ENCODE results near the gene PMS1. TPM values are rescaled to one million over a fixed set of nuclear protein-coding genes. Genes with fewer than 3 reads are reported as not detected.

Gene PMS1
- total RNA-seq, 4 donors from 2014 or later: 11.4 to 22.9 (median 14.4) TPM

DNA sequence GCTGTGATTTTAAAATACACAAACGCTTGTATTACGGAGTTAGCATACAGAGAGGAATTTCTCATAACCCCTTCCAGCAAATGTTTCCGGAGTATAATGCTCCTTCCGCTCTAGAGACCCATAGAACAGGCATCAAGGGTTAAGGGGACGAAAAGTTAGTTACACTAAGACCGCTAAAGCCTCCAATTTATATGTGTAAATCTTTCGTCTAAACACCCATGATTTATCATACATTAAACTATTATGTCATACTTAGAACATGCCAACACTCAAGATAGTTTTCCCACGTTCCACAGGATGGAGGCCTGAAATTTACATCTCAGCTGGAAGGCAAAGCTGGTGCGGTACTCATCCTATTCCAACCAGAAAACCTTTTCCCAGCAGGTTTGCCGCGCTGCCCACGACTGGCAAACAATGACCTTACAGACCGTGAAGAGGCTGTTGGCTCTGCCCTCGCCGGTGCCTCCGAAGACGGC, 761 bp upstream of the PMS1 start:
- Histone ChIP-seq H3K4me1 (peaks cover 3 to 52% (median 18%) of the 10 kb centered on the region in 3 donors), H3K9me3 (no peaks in the 10 kb centered on the region), H3K27me3 (no peaks in the 10 kb centered on the region), H3K4me3 (peak overlapping the region; percentile 75 to 77), H3K36me3 (peaks cover 0 to 30% of the 10 kb centered on the region in 2 donors), H3K27ac (peak overlapping the region; percentile 89 to 98 (median 95))
- WGBS, 2 donors (ENCODE audit: low coverage in 1 of 2): 0% methylated on average over 8 to 10 of the region's 17 CpGs
- no peak for TF ChIP-seq CTCF (IDR thresholded peaks at IDR 0.05)
- TF ChIP-seq POLR2AphosphoS5 (IDR thresholded peaks at IDR 0.05): no peak
- TF ChIP-seq POLR2A (IDR thresholded peaks at IDR 0.05): no peak
- no peak for TF ChIP-seq EP300 (IDR thresholded peaks at IDR 0.05)
- no peak for ATAC-seq

DNA sequence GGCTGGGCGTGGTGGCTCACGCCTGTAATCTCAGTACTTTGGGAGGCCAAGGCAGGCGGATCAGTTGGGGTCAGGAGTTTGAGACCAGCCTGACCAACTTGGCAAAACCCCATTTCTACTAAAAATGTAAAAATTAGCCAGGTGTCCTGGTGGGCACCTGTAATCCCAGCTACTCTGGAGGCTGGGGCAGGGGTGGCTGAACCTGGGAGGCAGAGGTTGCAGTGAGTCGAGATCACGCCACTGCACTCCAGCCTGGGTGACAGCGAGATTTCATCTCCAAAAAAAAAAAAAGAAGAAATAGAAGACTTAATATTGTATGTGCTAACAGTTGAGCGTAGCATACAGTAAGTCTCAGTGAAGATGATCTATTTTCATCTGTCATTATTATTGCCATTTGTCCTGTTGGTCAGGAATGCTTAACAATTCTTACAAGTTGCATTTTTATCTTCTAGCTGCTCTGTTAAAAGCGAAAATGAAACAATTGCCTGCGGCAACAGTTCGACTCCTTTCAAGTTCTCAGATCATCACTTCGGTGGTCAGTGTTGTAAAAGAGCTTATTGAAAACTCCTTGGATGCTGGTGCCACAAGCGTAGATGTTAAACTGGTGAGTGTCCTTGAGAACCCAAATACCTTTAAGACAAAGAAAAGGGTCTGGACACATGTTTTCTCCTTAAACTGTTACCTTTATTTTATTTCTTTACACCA, 7.2 kb downstream of the PMS1 start:
- no peak for ATAC-seq
- 77 to 91% methylated on average over 10 of the region's 12 CpGs for WGBS, 2 donors (ENCODE audit: low coverage in 1 of 2)
- no peaks in the 10 kb centered on the region for H3K27me3 ChIP-seq
- no peak for TF ChIP-seq POLR2AphosphoS5 (IDR thresholded peaks at IDR 0.05)
- no peaks in the 10 kb centered on the region for H3K4me1 ChIP-seq
- no peaks in the 10 kb centered on the region for H3K9me3 ChIP-seq
- H3K27ac ChIP-seq: no peak overlapping the region
- H3K36me3 ChIP-seq: peaks cover 0 to 52% of the 10 kb centered on the region in 2 donors
- no peak overlapping the region for H3K4me3 ChIP-seq

DNA sequence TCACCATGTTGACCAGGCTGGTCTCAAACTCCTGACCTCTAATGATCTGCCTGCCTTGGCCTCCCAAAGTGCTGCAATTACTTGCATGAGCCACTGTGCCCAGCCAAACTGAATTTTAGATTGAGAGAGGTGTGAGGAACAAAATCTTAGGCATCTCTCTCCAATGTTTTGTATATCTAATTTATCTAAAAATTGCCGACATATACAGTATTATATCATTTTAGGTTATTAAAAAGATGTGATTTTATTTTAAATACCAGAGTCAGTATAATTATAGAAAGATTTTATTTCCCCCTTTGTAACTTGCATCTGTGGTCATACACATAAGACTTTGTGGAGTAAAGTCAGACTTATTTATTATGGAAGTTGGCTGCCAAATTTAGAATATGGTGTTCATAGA, 10.1 kb downstream of the PMS1 start:
- Histone ChIP-seq H3K9me3 (no peaks in the 10 kb centered on the region), H3K4me3 (no peak overlapping the region), H3K27ac (no peak overlapping the region), H3K36me3 (peaks cover 0 to 70% of the 10 kb centered on the region in 2 donors), H3K27me3 (no peaks in the 10 kb centered on the region), H3K4me1 (peaks cover 0 to 9% (median 0%) of the 10 kb centered on the region in 3 donors)
- WGBS, 2 donors (ENCODE audit: low coverage in 1 of 2): 100% methylated on average over 1 of the region's 1 CpG
- no peak for ATAC-seq
- TF ChIP-seq POLR2A (IDR thresholded peaks at IDR 0.05): no peak
- no peak for TF ChIP-seq POLR2AphosphoS5 (IDR thresholded peaks at IDR 0.05)
- no peak for TF ChIP-seq EP300 (IDR thresholded peaks at IDR 0.05)
- no peak for TF ChIP-seq CTCF (IDR thresholded peaks at IDR 0.05)

DNA sequence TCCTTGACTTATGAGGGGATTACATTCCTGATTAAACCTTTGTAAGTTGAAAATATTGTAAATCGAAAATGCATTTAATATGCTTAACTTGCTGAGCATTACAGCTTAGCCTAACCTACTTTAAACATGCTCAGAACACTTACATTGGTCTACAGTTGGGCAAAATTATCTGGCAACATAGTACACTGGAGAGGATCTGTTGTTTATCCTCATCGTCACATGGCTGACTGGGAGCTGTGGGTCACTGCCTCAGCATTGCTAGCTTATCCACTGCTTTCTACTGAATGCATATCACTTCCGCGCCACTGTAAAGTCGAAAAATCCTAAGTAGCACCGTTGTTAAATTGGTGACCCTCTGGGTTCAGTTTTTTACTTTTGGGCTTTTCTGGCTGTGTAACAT, 13.7 kb downstream of the PMS1 start:
- ATAC-seq: no peak
- Histone ChIP-seq H3K4me1 (peaks cover 0 to 13% (median 0%) of the 10 kb centered on the region in 3 donors), H3K27ac (peak overlapping the region in 1 of 4 donors; percentile 1), H3K27me3 (no peaks in the 10 kb centered on the region), H3K9me3 (no peaks in the 10 kb centered on the region), H3K4me3 (no peak overlapping the region), H3K36me3 (peaks cover 0 to 54% of the 10 kb centered on the region in 2 donors)
- TF ChIP-seq POLR2AphosphoS5 (IDR thresholded peaks at IDR 0.05) (no peak), CTCF (IDR thresholded peaks at IDR 0.05) (no peak), POLR2A (IDR thresholded peaks at IDR 0.05) (no peak), EP300 (IDR thresholded peaks at IDR 0.05) (no peak)
- WGBS, 2 donors (ENCODE audit: low coverage in 1 of 2): 75 to 78% methylated on average over 4 to 6 of the region's 6 CpGs

DNA sequence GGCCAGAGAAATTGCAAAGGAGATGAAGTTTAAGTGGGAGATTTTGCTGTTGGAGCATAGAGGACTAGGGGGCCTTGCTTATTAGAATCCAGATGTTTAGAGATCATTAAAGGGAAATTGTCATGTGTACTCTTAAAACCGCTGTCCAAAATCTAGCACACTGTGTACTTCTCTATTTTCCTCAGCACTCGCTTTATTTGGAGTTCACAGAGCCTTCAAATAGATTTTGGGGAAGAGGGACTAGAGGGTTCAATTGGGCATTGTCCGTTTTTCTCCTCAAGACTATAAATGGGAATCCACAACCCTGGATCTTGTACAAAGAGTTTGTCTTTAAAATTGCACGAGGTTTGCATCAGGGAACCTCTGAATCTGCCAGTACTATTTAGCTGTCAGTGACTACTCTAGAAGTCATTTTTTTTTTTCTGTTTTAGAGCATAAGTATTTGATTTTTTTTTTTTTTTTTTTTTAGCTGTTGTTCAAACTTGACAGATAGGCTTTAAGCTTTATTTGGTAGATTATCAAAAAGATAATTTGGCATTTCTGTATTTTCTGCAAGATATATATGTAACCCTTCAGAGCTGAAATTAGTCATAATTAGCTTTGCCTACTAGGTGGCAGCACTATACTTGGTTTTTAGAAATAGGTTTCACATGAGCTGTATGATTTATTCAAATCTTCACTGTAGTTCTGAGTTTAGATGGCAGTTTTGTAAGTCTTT, 14.2 kb downstream of the PMS1 start:
- ATAC-seq: peak; percentile 63
- peak overlapping the region in 1 of 4 donors; percentile 1 for H3K27ac ChIP-seq
- H3K9me3 ChIP-seq: no peaks in the 10 kb centered on the region
- 36 to 40% methylated on average over 2 to 4 of the region's 4 CpGs for WGBS, 2 donors (ENCODE audit: low coverage in 1 of 2)
- no peaks in the 10 kb centered on the region for H3K27me3 ChIP-seq
- peaks cover 0 to 13% (median 0%) of the 10 kb centered on the region in 3 donors for H3K4me1 ChIP-seq
- H3K4me3 ChIP-seq: no peak overlapping the region
- TF ChIP-seq CTCF (IDR thresholded peaks at IDR 0.05): peak in 2 of 4 experiments; percentile 22 to 24
- TF ChIP-seq POLR2AphosphoS5 (IDR thresholded peaks at IDR 0.05): no peak
- no peak for TF ChIP-seq POLR2A (IDR thresholded peaks at IDR 0.05)
- H3K36me3 ChIP-seq: peaks cover 0 to 48% of the 10 kb centered on the region in 2 donors

Data from gastroesophageal sphincter (tissue), 4 donors.